ENCODE data around the gene PLA2G6. TPM values are rescaled to one million over a fixed set of nuclear protein-coding genes. Genes with fewer than 3 reads are reported as not detected.

Gene PLA2G6
- polyA plus RNA-seq (ENCODE audit: insufficient read length in 3 of 3) = 10 to 100 TPM; 38.7 to 73.5 (median 56.5) TPM
- long read RNA-seq, donor 1, partial matches to known transcripts = 5 of 6 reads
- long read RNA-seq, donor 1, other reads (novel, unspliced or antisense) = 0 of 6 reads
- long read RNA-seq, donor 2, partial matches to known transcripts = 0 of 2 reads
- long read RNA-seq, donor 2, other reads (novel, unspliced or antisense) = 0 of 2 reads
- long read RNA-seq, donor 3 = 0 reads
- long read RNA-seq, donor 4, partial matches to known transcripts = 5 of 6 reads
- long read RNA-seq, donor 4, other reads (novel, unspliced or antisense) = 0 of 6 reads
- long read RNA-seq, donor 5 = 0 reads
- long read RNA-seq, donor 6, partial matches to known transcripts = 0 of 1 reads
- long read RNA-seq, donor 6, other reads (novel, unspliced or antisense) = 0 of 1 reads
- long read RNA-seq, donor 7, partial matches to known transcripts = 5 of 6 reads
- long read RNA-seq, donor 7, other reads (novel, unspliced or antisense) = 0 of 6 reads
- long read RNA-seq, donor 8 = 0 reads
- long read RNA-seq, donor 9, partial matches to known transcripts = 6 of 7 reads
- long read RNA-seq, donor 9, other reads (novel, unspliced or antisense) = 0 of 7 reads
- long read RNA-seq, donor 10, partial matches to known transcripts = 7 of 8 reads
- long read RNA-seq, donor 10, other reads (novel, unspliced or antisense) = 0 of 8 reads
- long read RNA-seq, donor 11, partial matches to known transcripts = 0 of 4 reads
- long read RNA-seq, donor 11, other reads (novel, unspliced or antisense) = 0 of 4 reads
- long read RNA-seq, donor 12 = 0 reads
- long read RNA-seq, donor 13, partial matches to known transcripts = 9 of 9 reads
- long read RNA-seq, donor 13, other reads (novel, unspliced or antisense) = 0 of 9 reads
- long read RNA-seq, donor 14, partial matches to known transcripts = 7 of 7 reads
- long read RNA-seq, donor 14, other reads (novel, unspliced or antisense) = 0 of 7 reads
- long read RNA-seq, donor 15, partial matches to known transcripts = 5 of 6 reads
- long read RNA-seq, donor 15, other reads (novel, unspliced or antisense) = 0 of 6 reads
- long read RNA-seq, donor 16, partial matches to known transcripts = 0 of 1 reads
- long read RNA-seq, donor 16, other reads (novel, unspliced or antisense) = 0 of 1 reads

GRCh38 chr22:38181453-38182200 lies at the start of gene PLA2G6:
PLA2G6 (minus strand) TSS chr22:38181830; CDS start chr22:38169426, 12,404 bp downstream.
- DNase-seq = peak; percentile 99

GRCh38 chr22:38230916-38231315 lies 49.3 kb upstream of the PLA2G6 start:
- no peak for DNase-seq

- no peak for DNase-seq
These were observed 48.6 kb upstream of the PLA2G6 start for GRCh38 chr22:38230108-38230825.

GRCh38 chr22:38228873-38229740 lies 47.5 kb upstream of the PLA2G6 start:
- no peak for DNase-seq

GRCh38 chr22:38228326-38228872 lies 46.8 kb upstream of the PLA2G6 start:
- no peak for DNase-seq

- no peak for DNase-seq
These were observed 45.4 kb upstream of the PLA2G6 start for GRCh38 chr22:38226853-38227649.

- no peak for DNase-seq
These were observed 41.8 kb upstream of the PLA2G6 start for GRCh38 chr22:38223289-38223960.

- DNase-seq = no peak
These were observed 41.1 kb upstream of the PLA2G6 start for GRCh38 chr22:38222797-38223119.

- DNase-seq = no peak
These were observed 40.5 kb upstream of the PLA2G6 start for GRCh38 chr22:38221908-38222796.

- DNase-seq = no peak
These were observed 39.8 kb upstream of the PLA2G6 start for GRCh38 chr22:38221407-38221806.

- DNase-seq = no peak
These were observed 39.2 kb upstream of the PLA2G6 start for GRCh38 chr22:38220653-38221386.

GRCh38 chr22:38220163-38220562 lies 38.5 kb upstream of the PLA2G6 start:
- DNase-seq = no peak

GRCh38 chr22:38219632-38220031 lies 38.0 kb upstream of the PLA2G6 start:
- DNase-seq = no peak

- peak; percentile 72 for DNase-seq
These were observed 37.3 kb upstream of the PLA2G6 start for GRCh38 chr22:38218661-38219622.
